ENCODE results near the gene PTPN2. TPM values are rescaled to one million over a fixed set of nuclear protein-coding genes. Genes with fewer than 3 reads are reported as not detected.

The PTPN2 gene
- polyA plus RNA-seq, 1 donor from 2014 or later = 45.7 TPM

DNA sequence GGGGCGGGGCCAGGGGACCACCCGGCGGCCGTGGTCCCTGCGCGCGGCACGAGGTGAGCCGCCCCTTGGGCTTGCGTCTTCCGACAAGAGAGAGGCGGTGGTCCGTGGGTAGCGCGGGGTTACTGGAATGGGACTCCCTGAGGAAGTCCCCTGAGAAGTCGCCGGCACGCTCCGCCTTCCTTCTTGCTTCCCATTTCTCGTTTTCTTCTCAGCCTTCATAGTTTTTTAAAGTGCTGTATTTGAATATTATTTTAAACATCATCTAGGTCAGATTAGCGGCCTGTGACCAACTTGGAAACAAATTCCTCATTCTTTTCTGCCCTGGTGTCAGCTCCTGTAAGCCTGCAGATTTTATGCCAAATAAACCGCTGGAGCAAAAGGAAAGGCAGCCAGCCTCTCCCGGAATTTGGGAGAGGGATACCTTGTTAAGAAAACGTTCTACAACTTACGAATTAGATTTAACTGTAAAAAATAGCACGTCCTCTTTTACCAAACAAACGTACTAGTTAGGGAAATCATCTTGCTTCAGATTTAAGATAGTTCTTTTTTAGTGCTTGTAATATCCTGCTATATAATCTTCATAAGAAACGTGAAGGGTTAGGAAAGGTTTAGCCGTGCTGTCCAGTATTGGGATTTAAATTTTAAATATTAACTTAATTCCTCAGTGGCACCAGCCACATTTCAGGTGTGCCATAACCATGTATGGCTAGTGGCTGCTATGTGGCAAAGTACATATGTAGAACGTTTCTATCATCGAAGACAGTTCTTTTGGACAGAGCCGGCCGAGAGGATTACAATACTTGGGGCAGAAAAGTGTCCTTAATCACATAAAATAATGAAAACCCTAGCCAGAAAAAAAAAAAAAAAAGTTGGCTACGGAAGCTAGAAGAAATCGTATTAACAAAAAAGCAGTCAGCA is 628 bp upstream of the PTPN2 start:
- no peaks in the 10 kb centered on the region for H3K36me3 ChIP-seq (ENCODE audit: insufficient read depth, low read length)
- H3K9ac ChIP-seq (ENCODE audit: low read length) = peak overlapping the region; percentile 58
- peak overlapping the region; percentile 51 for H2AFZ ChIP-seq (ENCODE audit: low read depth, low read length)
- peak overlapping the region; percentile 74 for H3K4me3 ChIP-seq (ENCODE audit: low read length)
- no peaks in the 10 kb centered on the region for H4K20me1 ChIP-seq (ENCODE audit: insufficient read depth)
- TF ChIP-seq MXI1 (conservative IDR thresholded peaks at IDR 0.05; ENCODE audit: poor library complexity, severe bottlenecking) = no peak
- TF ChIP-seq POLR2AphosphoS5 (IDR thresholded peaks at IDR 0.05) = no peak
- TF ChIP-seq, protein P1, sequence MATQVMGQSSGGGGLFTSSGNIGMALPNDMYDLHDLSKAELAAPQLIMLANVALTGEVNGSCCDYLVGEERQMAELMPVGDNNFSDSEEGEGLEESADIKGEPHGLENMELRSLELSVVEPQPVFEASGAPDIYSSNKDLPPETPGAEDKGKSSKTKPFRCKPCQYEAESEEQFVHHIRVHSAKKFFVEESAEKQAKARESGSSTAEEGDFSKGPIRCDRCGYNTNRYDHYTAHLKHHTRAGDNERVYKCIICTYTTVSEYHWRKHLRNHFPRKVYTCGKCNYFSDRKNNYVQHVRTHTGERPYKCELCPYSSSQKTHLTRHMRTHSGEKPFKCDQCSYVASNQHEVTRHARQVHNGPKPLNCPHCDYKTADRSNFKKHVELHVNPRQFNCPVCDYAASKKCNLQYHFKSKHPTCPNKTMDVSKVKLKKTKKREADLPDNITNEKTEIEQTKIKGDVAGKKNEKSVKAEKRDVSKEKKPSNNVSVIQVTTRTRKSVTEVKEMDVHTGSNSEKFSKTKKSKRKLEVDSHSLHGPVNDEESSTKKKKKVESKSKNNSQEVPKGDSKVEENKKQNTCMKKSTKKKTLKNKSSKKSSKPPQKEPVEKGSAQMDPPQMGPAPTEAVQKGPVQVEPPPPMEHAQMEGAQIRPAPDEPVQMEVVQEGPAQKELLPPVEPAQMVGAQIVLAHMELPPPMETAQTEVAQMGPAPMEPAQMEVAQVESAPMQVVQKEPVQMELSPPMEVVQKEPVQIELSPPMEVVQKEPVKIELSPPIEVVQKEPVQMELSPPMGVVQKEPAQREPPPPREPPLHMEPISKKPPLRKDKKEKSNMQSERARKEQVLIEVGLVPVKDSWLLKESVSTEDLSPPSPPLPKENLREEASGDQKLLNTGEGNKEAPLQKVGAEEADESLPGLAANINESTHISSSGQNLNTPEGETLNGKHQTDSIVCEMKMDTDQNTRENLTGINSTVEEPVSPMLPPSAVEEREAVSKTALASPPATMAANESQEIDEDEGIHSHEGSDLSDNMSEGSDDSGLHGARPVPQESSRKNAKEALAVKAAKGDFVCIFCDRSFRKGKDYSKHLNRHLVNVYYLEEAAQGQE (IDR thresholded peaks at IDR 0.05; ENCODE audit: borderline replicate concordance) = no peak
- no peak for TF ChIP-seq EP300 (conservative IDR thresholded peaks at IDR 0.05; ENCODE audit: poor library complexity, severe bottlenecking)
- TF ChIP-seq EZH2 (IDR thresholded peaks at IDR 0.05; ENCODE audit: borderline replicate concordance, insufficient read depth, low read length, poor library complexity, severe bottlenecking) = no peak
- no peak for TF ChIP-seq RAD21 (conservative IDR thresholded peaks at IDR 0.05)
- no peak for TF ChIP-seq SMC3 (conservative IDR thresholded peaks at IDR 0.05; ENCODE audit: poor library complexity)
- TF ChIP-seq, protein P2, sequence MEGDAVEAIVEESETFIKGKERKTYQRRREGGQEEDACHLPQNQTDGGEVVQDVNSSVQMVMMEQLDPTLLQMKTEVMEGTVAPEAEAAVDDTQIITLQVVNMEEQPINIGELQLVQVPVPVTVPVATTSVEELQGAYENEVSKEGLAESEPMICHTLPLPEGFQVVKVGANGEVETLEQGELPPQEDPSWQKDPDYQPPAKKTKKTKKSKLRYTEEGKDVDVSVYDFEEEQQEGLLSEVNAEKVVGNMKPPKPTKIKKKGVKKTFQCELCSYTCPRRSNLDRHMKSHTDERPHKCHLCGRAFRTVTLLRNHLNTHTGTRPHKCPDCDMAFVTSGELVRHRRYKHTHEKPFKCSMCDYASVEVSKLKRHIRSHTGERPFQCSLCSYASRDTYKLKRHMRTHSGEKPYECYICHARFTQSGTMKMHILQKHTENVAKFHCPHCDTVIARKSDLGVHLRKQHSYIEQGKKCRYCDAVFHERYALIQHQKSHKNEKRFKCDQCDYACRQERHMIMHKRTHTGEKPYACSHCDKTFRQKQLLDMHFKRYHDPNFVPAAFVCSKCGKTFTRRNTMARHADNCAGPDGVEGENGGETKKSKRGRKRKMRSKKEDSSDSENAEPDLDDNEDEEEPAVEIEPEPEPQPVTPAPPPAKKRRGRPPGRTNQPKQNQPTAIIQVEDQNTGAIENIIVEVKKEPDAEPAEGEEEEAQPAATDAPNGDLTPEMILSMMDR (IDR thresholded peaks at IDR 0.05; ENCODE audit: poor library complexity, severe bottlenecking) = no peak
- TF ChIP-seq TAF1 (IDR thresholded peaks at IDR 0.05; ENCODE audit: low read depth) = no peak
- H3F3A ChIP-seq (ENCODE audit: insufficient read depth, low read length, poor library complexity, severe bottlenecking) = peaks cover 5% of the 10 kb centered on the region
- H3K79me2 ChIP-seq (replicated peaks; ENCODE audit: insufficient read depth, low read length) = peaks cover 20% of the 10 kb centered on the region
- no peak overlapping the region for H3K27ac ChIP-seq (ENCODE audit: low read length)
- H3K9me2 ChIP-seq (ENCODE audit: insufficient read depth, low read length) = no peaks in the 10 kb centered on the region
- H3K9me3 ChIP-seq (ENCODE audit: low read length) = no peaks in the 10 kb centered on the region
- peak overlapping the region; percentile 82 for H3K4me2 ChIP-seq (ENCODE audit: low read length)
- no peaks in the 10 kb centered on the region for H3K27me3 ChIP-seq (ENCODE audit: insufficient read depth, low read depth, low read length)

DNA sequence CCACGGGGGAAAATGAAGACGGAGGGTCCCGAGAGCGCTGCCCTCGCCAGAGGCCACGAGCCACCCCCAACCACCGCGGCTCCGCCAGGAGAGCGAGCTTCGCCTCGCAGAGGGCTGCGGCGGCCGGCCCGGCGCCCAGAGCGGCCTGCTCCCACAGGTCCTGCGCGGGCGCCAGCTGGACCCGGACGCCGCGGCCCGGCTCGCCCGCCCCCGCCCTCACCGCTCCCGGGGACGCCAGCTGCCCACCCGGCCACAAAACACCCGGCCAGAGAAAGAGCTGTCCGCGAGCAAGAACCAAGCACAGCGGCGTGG is 709 bp downstream of the PTPN2 start:
- H4K20me1 ChIP-seq (ENCODE audit: insufficient read depth) = no peaks in the 10 kb centered on the region
- TF ChIP-seq MXI1 (conservative IDR thresholded peaks at IDR 0.05; ENCODE audit: poor library complexity, severe bottlenecking) (no peak), EP300 (conservative IDR thresholded peaks at IDR 0.05; ENCODE audit: poor library complexity, severe bottlenecking) (no peak), SMC3 (conservative IDR thresholded peaks at IDR 0.05; ENCODE audit: poor library complexity) (no peak), RAD21 (conservative IDR thresholded peaks at IDR 0.05) (no peak), POLR2AphosphoS5 (IDR thresholded peaks at IDR 0.05) (no peak), EZH2 (IDR thresholded peaks at IDR 0.05; ENCODE audit: borderline replicate concordance, insufficient read depth, low read length, poor library complexity, severe bottlenecking) (no peak), TAF1 (IDR thresholded peaks at IDR 0.05; ENCODE audit: low read depth) (no peak)
- TF ChIP-seq, protein P2 (IDR thresholded peaks at IDR 0.05; ENCODE audit: poor library complexity, severe bottlenecking) = no peak
- TF ChIP-seq, protein P1 (IDR thresholded peaks at IDR 0.05; ENCODE audit: borderline replicate concordance) = no peak
- no peaks in the 10 kb centered on the region for H3K36me3 ChIP-seq (ENCODE audit: insufficient read depth, low read length)
- no peaks in the 10 kb centered on the region for H3K9me3 ChIP-seq (ENCODE audit: low read length)
- peaks cover 20% of the 10 kb centered on the region for H3K79me2 ChIP-seq (replicated peaks; ENCODE audit: insufficient read depth, low read length)
- H3K4me3 ChIP-seq (ENCODE audit: low read length) = peak overlapping the region; percentile 89
- peak overlapping the region; percentile 97 for H3K9ac ChIP-seq (ENCODE audit: low read length)
- peak overlapping the region; percentile 97 for H3K27ac ChIP-seq (ENCODE audit: low read length)
- H3F3A ChIP-seq (ENCODE audit: insufficient read depth, low read length, poor library complexity, severe bottlenecking) = peaks cover 5% of the 10 kb centered on the region
- no peaks in the 10 kb centered on the region for H3K27me3 ChIP-seq (ENCODE audit: insufficient read depth, low read depth, low read length)
- H2AFZ ChIP-seq (ENCODE audit: low read depth, low read length) = peak overlapping the region; percentile 90
- no peaks in the 10 kb centered on the region for H3K9me2 ChIP-seq (ENCODE audit: insufficient read depth, low read length)
- no peak overlapping the region for H3K4me2 ChIP-seq (ENCODE audit: low read length)

Data from neural cell (in vitro differentiated cells).